GM12878 (cell line): ENCODE data around the gene ANXA5. TPM values are rescaled to one million over a fixed set of nuclear protein-coding genes. Genes with fewer than 3 reads are reported as not detected.
A peak's percentile ranks its signal among the peaks of the same experiment; 100 is the strongest.

ENCODE experiments used
- ASH2L ChIP-seq: fragments of 300-600, 200-600 bp; sonication (generic); IDR thresholded peaks from 2 replicates; pipeline ENCODE4 v1.6.1; 2017; ENCODE audit warnings: low read depth, mild to moderate bottlenecking, borderline replicate concordance
- BACH1 ChIP-seq: fragments of 450-650 bp; IDR thresholded peaks from 2 replicates; pipeline ENCODE4 v1.6.1; 2017; ENCODE audit warnings: mild to moderate bottlenecking, borderline replicate concordance
- BHLHE40 ChIP-seq, 2 experiments: fragments of 450-650 bp in 1 of 2; IDR thresholded peaks; 2 replicates each; pipeline ENCODE4 v1.6.1; 2011 to 2017; ENCODE audit warnings: low read depth in 2 of 2, borderline replicate concordance in 1 of 2, improper control_type of control experiment in 1 of 2, low read length in 1 of 2, mild to moderate bottlenecking in 1 of 2
- CBFB ChIP-seq: IDR thresholded peaks from 2 replicates; pipeline ENCODE4 v1.6.1; 2016; ENCODE audit warnings: antibody characterized with exemption, low read depth
- CREM ChIP-seq: IDR thresholded peaks from 2 replicates; pipeline ENCODE4 v1.6.1; 2014; ENCODE audit warnings: antibody characterized with exemption, low read depth
- DPF2 ChIP-seq: fragments of 450-650 bp; IDR thresholded peaks from 2 replicates; pipeline ENCODE4 v1.6.1; 2017; ENCODE audit warnings: mild to moderate bottlenecking
- EP300 ChIP-seq, 2 experiments: fragments of 150-350 bp in 1 of 2; IDR thresholded peaks; 2 replicates each; pipeline ENCODE4 v1.6.1; 2011 to 2012; ENCODE audit warnings: low read depth in 2 of 2, low read length in 2 of 2, borderline replicate concordance in 1 of 2, improper control_type of control experiment in 1 of 2, inconsistent platforms in 1 of 2; ENCODE audit not compliant: control insufficient read depth in 1 of 2
- GATAD2B ChIP-seq: fragments of 450-650 bp; conservative IDR thresholded peaks from 2 replicates; pipeline ENCODE4 v1.6.1; 2017; ENCODE audit warnings: low read depth, mild to moderate bottlenecking, moderate library complexity
- HDAC6 ChIP-seq: fragments of 200-600 bp; sonication (generic); IDR thresholded peaks from one replicate; pipeline ENCODE4 v1.8.0; 2017; ENCODE audit warnings: antibody characterized with exemption; ENCODE audit not compliant: unreplicated experiment
- IKZF1 ChIP-seq: fragments of 450-650 bp; conservative IDR thresholded peaks from 2 replicates; pipeline ENCODE4 v1.6.1; 2017; ENCODE audit warnings: antibody characterized with exemption, mild to moderate bottlenecking
- IKZF2 ChIP-seq, 2 experiments: fragments of 450-650 bp; IDR thresholded peaks; 2 replicates each; pipeline ENCODE4 v1.6.1; 2017; ENCODE audit warnings: mild to moderate bottlenecking in 2 of 2, moderate library complexity in 2 of 2
- LARP7 ChIP-seq: fragments of 450-650 bp; IDR thresholded peaks from 2 replicates; pipeline ENCODE4 v1.6.1; 2017; ENCODE audit warnings: mild to moderate bottlenecking
- MXI1 ChIP-seq: fragments of 150-350 bp; IDR thresholded peaks from 2 replicates; pipeline ENCODE4 v1.6.1; 2011; ENCODE audit warnings: low read depth, mild to moderate bottlenecking, inconsistent platforms, low read length, improper control_type of control experiment
- NBN ChIP-seq: fragments of 450-650 bp; IDR thresholded peaks from 2 replicates; pipeline ENCODE4 v1.6.1; 2016
- NFYB ChIP-seq: IDR thresholded peaks from 2 replicates; pipeline ENCODE4 v1.6.1; 2011; ENCODE audit warnings: low read depth, mild to moderate bottlenecking, low read length, improper control_type of control experiment, moderate library complexity; ENCODE audit not compliant: insufficient read depth
- NKRF ChIP-seq: fragments of 450-650 bp; conservative IDR thresholded peaks from 2 replicates; pipeline ENCODE4 v1.6.1; 2017; ENCODE audit warnings: mild to moderate bottlenecking, moderate library complexity
- NRF1 ChIP-seq: conservative IDR thresholded peaks from 2 replicates; pipeline ENCODE4 v1.6.1; 2011; ENCODE audit warnings: mild to moderate bottlenecking, low read depth, low read length, improper control_type of control experiment
- PAX5 ChIP-seq: IDR thresholded peaks from 2 replicates; pipeline ENCODE4 v1.6.1; 2011; ENCODE audit warnings: low read depth, low read length, borderline replicate concordance
- POLR2AphosphoS5 ChIP-seq: IDR thresholded peaks from 2 replicates; pipeline ENCODE4 v1.6.1; 2011; ENCODE audit warnings: mild to moderate bottlenecking, low read length, inconsistent platforms
- POU2F2 ChIP-seq: IDR thresholded peaks from 3 replicates; pipeline ENCODE4 v1.6.1; 2011; ENCODE audit warnings: low read depth, mild to moderate bottlenecking, low read length, borderline replicate concordance
- RELA ChIP-seq: fragments of 450-650 bp; IDR thresholded peaks from 2 replicates; pipeline ENCODE4 v1.8.0; 2014; ENCODE audit warnings: borderline replicate concordance; ENCODE audit not compliant: partially characterized antibody
- REST ChIP-seq: IDR thresholded peaks from 2 replicates; pipeline ENCODE4 v1.6.1; 2012; ENCODE audit warnings: mild to moderate bottlenecking, low read depth, low read length
- SRF ChIP-seq, 2 experiments: IDR thresholded peaks; 2 replicates each; pipeline ENCODE4 v1.6.1; 2011; ENCODE audit warnings: low read depth in 2 of 2, low read length in 2 of 2, mild to moderate bottlenecking in 1 of 2, moderate library complexity in 1 of 2
- TBL1XR1 ChIP-seq: IDR thresholded peaks from 2 replicates; pipeline ENCODE4 v1.6.1; 2012; ENCODE audit warnings: low read depth, low read length, improper control_type of control experiment
- TCF12 ChIP-seq: IDR thresholded peaks from 2 replicates; pipeline ENCODE4 v1.6.1; 2011; ENCODE audit warnings: low read depth, mild to moderate bottlenecking, low read length
- polyA plus RNA-seq, 11 experiments: library from polyadenylated mRNA; depleted of rRNA in 4 of 11; unstranded in 6 of 11; stranded (reverse) in 5 of 11; fragments of >200 nt; fragmentation: Nextera tagmentation in 4 of 11; fragmentation: Illumina TruSeq in 1 of 11; extraction: Ambion mirVana in 4 of 11; extraction: Trizol in 1 of 11; gene quantifications; 1 replicate in 1 of 11; 2 replicates in 10 of 11; pipeline versions ENCODE4 v1.2.1 to v1.2.3, GENCODE V29; 2011 to 2016; ENCODE audit warnings: inconsistent platforms in 2 of 11, missing spikeins in 2 of 11, low read depth in 1 of 11
- total RNA-seq, 4 experiments: library from RNA; depleted of rRNA in 3 of 4; stranded (reverse); fragments of >200 nt in 3 of 4; fragmentation: Illumina TruSeq in 1 of 4; extraction: Trizol in 1 of 4; gene quantifications; 2 replicates each; pipeline versions ENCODE4 v1.2.1 to v1.2.3, GENCODE V29; 2013 to 2021

Gene ANXA5
- total and polyA plus RNA-seq, 10 of the 15 experiments (the other 5 are each of a cell fraction or from before 2014, with no cell fraction given) = 101 to 249 (median 169) TPM

GRCh38 chr4:121696581-121697461, at the start of gene ANXA5 (continued):
- 0 out of 2 replicates have a peak, but pooled peaks have one; percentile 19 for TF ChIP-seq PAX5
- TF ChIP-seq LARP7 = peak; percentile 48
- peak in 1 of 2 experiments; percentile 49; a peak in 2 of 4 replicates for TF ChIP-seq BHLHE40 (IDR thresholded peaks at IDR 0.05; ENCODE audit: borderline replicate concordance in 1 of 2, low read depth in 2 of 2, low read length in 1 of 2)
- TF ChIP-seq IKZF2 (IDR thresholded peaks at IDR 0.05) = peak; percentile 51 to 67; a peak in 3 of 4 replicates
- TF ChIP-seq NFYB = no peak
- 0 out of 2 replicates have a peak, but pooled peaks have one; percentile 10 for TF ChIP-seq CREM
- peak; percentile 93 for TF ChIP-seq BACH1
- TF ChIP-seq NKRF = peak; percentile 75
- peak; percentile 83 for TF ChIP-seq REST
- peak; percentile 56; the same call in 1 of the 2 replicates for TF ChIP-seq NBN
- TF ChIP-seq IKZF1 = peak; percentile 89
- TF ChIP-seq POU2F2 = peak; percentile 12; the same call in 1 of the 3 replicates
- peak; percentile 43; the same call in 1 of the 2 replicates for TF ChIP-seq CBFB
- no peak for TF ChIP-seq TBL1XR1
- peak; percentile 42 for TF ChIP-seq HDAC6
- peak; percentile 87 for TF ChIP-seq POLR2AphosphoS5
- TF ChIP-seq DPF2 = peak; percentile 75
- 0 out of 2 replicates have a peak, but pooled peaks have one; percentile 56 for TF ChIP-seq ASH2L
- peak; percentile 82; the same call in 1 of the 2 replicates for TF ChIP-seq GATAD2B
- TF ChIP-seq SRF (IDR thresholded peaks at IDR 0.05; ENCODE audit: low read depth in 2 of 2, low read length in 2 of 2) = 0 out of 4 replicates have a peak, but pooled peaks of 1 of the 2 experiments have one; percentile 14
- TF ChIP-seq NRF1 = peak; percentile 51
- 0 out of 2 replicates have a peak, but pooled peaks have one; percentile 75 for TF ChIP-seq TCF12
- TF ChIP-seq MXI1 = peak; percentile 71; the same call in 1 of the 2 replicates
- TF ChIP-seq RELA = peak; percentile 35
- 0 out of 4 replicates have a peak, but pooled peaks of 1 of the 2 experiments have one; percentile 3 for TF ChIP-seq EP300 (IDR thresholded peaks at IDR 0.05; ENCODE audit: borderline replicate concordance in 1 of 2, control insufficient read depth in 1 of 2, low read depth in 2 of 2, low read length in 2 of 2)
